ENCODE measurements around the gene WDR88.

The WDR88 gene, protein sequence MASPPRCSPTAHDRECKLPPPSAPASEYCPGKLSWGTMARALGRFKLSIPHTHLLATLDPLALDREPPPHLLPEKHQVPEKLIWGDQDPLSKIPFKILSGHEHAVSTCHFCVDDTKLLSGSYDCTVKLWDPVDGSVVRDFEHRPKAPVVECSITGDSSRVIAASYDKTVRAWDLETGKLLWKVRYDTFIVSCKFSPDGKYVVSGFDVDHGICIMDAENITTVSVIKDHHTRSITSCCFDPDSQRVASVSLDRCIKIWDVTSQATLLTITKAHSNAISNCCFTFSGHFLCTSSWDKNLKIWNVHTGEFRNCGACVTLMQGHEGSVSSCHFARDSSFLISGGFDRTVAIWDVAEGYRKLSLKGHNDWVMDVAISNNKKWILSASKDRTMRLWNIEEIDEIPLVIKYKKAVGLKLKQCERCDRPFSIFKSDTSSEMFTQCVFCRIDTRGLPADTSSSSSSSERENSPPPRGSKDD

DNA sequence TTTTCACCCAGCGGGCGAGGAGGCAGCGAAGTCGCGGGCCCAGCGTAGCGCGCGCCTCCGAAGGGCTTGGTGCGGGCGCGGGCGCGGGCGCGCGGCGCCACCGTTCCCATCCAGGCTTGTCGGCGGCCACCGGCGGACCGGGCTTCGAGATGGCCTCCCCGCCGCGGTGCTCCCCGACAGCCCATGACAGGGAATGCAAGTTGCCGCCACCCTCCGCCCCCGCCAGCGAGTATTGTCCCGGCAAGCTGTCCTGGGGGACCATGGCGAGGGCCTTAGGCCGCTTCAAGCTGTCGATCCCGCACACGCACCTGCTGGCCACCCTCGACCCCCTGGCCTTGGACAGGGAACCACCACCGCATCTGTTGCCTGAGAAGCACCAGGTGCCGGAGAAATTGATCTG, at the start of gene WDR88:
TSS of gene WDR88 (plus strand) at position 94 of the 400 bp plus-strand sequence. CDS start at position 150, 56 bp downstream.
- no peak for DNase-seq (ENCODE audit: low read depth in 1 of 2, low spot score in 1 of 2)

DNA sequence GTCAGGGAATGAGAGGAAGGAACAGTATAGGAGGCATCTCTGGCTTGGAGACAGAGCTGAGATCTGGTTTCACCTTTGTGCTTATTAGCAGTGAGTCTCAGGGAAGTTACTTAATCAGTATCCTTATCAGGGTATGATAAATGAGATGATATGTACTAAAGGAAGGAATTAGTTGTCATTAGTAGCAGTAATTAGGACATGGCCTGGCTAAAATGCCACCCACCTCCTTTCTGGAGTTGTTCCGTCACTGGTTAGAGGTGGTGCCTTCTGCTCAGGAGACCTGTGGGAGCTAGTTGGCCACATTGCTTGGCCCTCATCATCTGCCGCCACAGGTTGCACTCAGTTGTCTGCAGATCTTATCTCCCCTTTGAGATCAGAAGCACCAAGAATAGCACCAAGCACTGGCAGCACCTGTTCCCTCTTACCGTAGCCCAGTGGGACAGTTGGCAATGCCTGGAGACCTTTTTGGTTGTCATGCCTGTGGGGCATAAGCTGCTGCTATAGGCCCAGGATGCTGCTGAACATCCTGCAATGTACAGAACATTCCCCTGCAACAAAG, 46.3 kb upstream of the WDR88 start:
- no peak for DNase-seq (ENCODE audit: low read depth in 1 of 2, low spot score in 1 of 2)

DNA sequence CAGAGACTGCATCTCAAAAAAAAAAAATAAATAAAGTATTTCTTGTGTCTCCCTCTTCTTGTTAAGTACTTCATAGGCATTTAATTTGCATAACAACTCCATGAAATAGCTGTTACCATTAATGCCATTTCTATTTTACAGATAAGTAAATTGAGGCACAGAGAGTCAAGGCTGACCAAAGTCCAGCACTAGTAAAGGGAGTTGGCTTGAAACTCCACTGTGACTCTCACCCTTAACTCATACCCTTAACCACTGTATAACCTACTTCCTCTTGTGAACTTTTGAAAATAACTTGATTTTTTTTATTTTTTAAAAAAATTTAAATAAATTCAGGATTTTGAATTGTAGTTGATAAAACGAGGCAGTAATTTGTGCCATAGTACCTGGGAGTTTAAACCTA, 45.0 kb upstream of the WDR88 start:
- DNase-seq (ENCODE audit: low read depth in 1 of 2, low spot score in 1 of 2): no peak

DNA sequence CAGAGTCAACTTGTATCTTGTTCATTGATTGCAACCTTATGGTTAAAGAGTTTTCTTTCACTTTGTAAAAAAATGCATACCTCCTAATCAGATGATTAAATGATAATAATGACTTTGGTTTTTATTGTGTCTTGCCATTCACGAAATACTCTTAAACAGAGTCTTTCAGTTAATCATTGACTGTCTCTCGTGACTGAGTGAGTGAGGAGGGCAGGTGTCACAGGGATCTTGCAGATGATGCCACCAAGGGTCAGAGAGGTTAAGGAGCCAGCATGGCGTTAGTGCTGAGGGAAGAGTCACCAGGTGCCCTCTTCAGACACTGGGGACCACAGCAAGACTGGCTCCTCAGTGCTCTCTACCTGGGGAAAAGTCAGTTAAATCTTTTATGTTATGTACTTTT, 42.9 kb upstream of the WDR88 start:
- no peak for DNase-seq (ENCODE audit: low read depth in 1 of 2, low spot score in 1 of 2)

DNA sequence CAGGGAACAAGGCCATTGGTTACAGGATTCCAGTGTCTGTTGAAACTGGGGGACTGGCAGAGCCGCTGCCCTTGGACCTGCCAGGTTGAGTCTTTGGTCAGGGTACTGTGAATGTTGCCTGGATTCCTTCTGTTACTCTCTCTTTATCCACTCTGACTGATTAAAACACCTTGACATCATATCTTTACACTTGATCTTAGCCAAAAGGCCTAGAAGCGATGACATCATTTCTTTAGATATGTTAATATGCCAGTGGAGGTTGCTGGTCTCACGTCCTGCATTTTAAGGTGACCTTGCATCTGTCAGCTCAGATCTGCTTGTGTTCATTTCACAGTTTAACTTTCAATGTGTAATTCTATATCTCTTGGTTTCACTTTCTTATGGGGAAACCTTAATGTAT, 41.7 kb upstream of the WDR88 start:
- no peak for DNase-seq (ENCODE audit: low read depth in 1 of 2, low spot score in 1 of 2)

DNA sequence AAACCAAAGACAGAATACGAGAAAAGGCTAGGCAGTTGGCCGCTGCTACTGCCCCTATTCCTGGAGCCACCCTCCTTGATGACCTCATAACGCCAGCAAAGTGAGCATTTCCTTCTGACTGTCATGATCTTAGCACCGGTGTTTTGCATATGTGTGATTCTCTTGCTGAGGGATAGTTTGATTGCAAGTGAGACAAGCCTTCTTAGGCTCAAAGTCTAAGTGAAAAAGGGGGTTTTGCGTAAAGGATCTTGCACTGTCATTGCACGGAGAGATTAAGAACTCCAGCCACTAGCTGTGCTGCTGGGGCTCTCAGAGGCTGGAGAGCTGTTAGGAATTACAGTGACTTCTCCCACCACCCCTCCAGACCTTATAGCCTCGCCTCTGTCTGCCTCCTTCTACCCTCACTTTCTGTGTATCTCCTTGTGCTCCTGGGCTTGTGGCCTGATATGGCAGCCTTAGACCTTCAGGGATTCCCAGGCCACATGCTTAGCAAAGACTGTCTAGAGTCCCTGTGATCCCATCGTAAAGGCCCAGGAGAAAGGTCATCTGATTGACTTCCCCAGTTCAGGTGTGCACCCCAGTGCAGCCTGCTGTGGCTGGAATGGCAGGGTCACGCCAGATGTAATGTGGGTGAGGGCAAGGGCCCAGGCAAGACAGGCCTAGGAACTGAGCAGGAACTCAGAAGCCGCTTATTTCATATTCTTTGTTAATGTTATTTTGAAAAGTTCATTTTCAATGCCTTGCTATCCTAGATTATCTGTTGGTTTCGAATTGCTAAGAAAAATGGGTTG, 38.3 kb upstream of the WDR88 start:
- no peak for DNase-seq (ENCODE audit: low read depth in 1 of 2, low spot score in 1 of 2)

DNA sequence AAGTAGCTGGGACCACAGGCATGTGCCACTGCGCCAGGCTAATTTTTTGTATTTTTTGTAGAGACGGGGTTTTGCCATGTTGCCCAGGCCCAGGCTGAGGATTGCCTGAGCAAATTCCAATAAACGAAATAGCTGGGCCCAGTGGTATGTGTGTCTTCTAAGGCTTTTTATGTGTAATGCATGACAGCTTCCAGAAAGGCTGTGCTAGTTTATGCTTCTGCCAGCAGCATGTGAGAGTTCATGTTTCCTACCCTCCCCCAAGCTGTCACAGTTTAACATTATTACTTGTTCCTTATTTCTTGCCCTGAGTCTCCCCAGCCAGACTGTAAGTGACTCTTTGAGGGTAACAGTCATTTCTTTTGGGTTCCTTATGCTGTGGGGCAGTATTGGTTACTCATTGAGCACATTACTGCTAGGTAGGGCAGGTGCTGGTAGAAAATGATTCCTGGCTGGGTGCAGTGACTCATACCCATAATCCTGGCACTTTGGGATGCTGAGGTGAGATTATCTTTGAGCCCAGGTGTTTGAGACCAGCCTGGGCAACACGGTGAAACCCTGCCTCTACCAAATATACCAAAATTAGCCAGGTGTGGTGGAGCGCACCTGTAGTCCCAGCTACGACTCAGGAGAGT, 37.4 kb upstream of the WDR88 start:
- DNase-seq (ENCODE audit: low read depth in 1 of 2, low spot score in 1 of 2): no peak

DNA sequence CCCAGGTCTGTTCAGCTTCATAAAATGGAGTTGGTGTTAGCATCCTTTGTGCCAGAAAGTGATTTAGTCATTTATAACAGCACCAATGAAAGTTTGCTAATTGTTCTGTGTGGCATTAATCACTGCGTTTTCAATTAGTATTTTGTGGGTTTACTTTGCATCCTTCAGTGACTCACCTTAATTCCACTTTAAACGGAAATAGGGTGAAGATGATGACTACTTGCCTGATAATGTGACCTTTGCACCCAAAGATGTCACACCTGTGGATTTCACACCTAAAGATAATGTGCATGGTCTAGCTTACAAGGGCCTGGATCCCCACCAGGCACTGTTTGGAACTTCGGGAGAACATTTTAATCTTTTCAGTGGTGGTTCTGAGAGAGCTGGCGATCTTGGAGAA, 35.9 kb upstream of the WDR88 start:
- DNase-seq (ENCODE audit: low read depth in 1 of 2, low spot score in 1 of 2): no peak

DNA sequence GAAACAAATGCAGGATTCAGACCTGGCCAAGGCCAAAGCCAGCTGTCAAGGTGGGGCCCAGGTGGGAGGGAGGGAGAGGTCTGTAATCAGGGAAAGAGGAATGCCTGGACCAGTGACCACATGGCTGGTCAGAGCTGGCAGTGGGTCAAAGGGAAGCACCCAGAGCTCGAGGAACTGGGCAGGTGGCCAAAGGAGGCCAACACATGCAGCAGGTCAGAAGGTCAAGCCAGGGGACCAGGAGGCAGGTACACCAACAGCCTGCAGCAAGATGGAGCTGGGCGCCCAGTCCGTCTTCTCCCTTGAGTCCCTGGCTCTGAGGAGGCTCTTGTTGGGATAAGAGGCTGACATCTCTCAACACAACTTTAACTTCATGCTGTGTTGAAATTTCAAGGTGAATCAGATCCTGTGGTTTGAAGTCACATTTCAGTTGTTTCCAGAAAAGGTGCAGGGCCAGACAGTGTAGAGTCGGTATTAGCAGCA, 33.8 kb upstream of the WDR88 start:
- no peak for DNase-seq (ENCODE audit: low read depth in 1 of 2, low spot score in 1 of 2)

DNA sequence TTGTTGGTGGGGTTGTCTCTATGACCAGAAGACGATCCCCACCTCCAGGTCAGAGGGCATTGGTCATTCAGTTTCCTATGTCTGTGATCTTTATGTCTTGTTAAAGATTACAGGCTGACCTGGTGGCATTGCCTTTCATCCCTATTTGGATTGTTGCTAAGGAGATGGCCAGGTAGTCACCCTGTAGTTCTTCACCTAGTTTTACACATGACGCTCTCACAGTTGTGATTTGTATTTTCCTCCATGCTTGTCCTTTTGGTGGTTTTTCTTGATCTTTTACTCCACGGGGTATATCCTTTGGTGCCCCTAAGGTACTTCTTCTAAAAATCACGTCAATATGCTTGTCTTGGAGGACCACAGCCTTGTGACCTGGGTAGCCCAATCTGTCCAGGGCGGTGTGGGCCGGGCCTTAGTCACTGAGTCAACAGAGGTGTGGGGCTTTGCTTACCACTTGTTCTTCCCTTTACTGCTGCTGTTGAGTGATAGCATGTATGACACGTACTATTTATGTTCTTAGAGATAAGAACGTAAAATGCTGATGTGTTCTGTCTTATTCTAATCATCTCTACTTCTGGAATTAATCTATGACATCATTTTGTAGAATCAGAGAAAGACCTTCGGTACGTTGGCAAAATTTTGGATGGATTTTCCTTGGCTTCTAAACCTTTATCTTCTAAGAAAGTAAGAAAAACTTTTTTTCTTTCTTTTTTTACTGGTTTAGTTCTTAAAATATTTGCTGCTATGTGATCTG, 30.8 kb upstream of the WDR88 start:
- no peak for DNase-seq (ENCODE audit: low read depth in 1 of 2, low spot score in 1 of 2)

DNA sequence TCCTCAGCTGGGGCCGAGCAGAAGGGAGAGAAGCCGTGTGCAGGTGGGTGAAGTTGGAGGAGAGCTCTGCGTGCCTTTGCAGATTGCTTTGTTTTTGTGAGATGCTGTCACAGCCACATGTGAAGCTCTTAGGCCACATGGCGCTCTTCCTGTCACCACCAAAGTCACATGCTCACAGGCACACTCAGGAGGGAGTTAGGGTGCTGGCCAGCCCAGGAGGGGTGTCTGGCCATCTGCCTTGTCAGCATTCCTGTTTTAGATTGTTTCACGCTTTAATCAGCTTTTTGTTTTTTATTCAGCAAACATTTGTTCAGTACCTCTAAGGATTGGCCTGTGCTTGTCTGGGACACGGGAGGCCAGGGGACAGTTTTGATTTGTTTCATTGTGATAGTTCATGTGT, 29.0 kb upstream of the WDR88 start:
- no peak for DNase-seq (ENCODE audit: low read depth in 1 of 2, low spot score in 1 of 2)

DNA sequence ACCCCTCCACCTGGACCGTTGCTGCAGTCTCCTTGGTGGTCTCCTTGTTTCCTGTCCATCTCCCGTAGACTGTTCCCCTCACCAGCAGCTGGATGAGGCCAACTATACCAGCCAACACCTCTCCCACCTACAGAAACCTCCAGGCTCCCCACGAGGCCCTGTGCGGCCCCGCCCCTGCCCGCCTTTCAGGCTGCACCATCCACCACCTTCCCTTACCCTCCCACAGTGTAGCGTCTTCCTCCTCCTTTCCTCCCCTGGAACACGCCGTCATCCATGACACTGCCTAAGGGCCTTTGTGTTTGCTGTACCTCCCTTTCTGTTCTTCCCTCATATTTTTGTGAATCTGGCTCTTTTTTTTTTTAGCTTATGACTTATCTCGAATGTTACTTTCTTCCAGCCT, 23.8 kb upstream of the WDR88 start:
- DNase-seq (ENCODE audit: low read depth in 1 of 2, low spot score in 1 of 2): no peak

DNA sequence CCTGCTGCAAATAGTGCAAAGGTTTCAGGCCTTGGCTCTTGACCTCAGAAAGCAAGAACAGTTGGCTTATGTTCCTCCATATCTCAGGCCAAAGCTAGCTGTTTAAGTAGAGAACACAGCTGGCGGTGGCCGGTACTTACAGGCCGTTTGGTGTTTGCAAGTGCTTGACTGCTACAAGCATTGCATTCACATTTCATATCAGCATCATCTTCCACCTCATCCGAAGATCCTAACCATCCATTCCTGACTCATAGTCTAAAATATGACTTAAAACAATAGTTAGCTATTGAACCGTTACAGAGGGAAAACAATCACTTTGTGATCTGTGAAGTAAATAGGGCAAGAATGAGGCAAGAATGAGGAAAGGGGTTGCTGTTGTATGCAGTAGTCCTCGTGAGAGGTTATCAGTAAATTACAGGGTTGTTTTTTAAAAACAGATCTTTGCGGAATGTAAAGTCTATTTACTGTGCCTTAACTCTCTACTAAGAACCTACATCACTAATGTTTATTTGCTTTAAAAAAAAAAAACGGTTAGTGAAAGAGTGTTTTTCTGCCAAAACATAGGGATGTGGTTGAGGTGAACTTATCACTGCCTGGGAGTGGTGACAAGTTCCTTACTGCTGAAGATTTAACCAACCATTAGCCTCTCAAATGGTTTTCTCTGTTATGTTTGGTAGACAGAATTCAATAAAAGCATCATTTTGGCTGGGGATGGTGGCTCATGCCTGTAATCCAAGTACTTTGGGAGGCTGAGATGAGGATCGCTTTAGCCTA, 21.6 kb upstream of the WDR88 start:
- no peak for DNase-seq (ENCODE audit: low read depth in 1 of 2, low spot score in 1 of 2)

DNA sequence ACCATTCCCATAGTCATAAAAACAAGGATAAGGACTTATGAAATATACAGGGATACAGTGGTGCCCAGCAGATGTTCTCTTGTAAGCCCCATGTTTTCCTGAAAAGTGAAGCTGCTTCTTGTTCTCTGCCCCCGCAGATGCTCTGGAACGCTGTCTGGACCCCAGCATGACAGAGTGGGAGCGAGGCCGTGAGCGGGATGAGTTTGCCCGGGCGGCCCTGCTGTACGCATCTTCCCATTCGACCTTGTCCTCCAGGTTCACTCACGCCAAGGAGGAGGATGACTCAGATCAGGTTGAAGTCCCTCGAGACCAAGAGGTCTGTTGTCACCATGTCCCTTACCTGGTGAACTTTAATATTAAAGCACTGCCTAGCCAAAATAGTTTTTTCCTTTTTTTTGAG, 20.3 kb upstream of the WDR88 start:
- DNase-seq (ENCODE audit: low read depth in 1 of 2, low spot score in 1 of 2): no peak

DNA sequence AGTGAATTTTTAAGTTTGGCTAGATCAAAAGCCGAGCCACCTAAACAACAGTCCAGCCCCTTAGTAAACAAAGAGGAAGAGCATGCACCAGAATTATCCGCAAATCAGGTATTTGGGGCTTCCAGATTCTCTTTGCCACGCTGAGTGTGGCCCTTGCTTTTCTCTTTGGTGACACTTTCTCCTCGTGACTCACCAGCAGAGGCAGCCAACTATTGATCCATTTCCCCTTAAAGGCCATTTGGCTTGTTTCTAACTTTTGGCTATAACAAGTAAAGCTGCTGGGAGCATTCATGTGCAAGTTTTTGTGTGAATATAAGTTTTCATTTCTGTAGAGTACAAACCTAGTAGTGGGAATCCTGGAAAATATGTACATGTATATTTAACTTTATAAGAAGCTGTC, 17.6 kb upstream of the WDR88 start:
- no peak for DNase-seq (ENCODE audit: low read depth in 1 of 2, low spot score in 1 of 2)

DNA sequence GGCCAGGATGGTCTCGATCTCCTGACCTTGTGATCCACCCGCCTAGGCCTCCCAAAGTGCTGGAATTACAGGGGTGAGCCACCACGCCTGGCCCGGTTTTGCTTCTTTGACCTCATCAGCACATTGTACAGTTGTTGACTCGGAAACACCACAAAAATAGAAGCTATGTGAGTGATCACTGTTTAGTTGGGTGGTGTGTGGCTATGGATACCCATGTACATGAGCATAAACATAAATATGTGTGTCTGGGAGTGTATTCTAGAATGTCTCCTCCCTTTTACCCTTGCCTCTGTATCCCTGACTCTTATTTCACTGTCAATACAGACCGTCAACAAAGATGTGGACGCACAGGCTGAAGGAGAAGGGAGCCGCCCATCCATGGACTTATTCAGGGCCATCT, 14.4 kb upstream of the WDR88 start:
- DNase-seq (ENCODE audit: low read depth in 1 of 2, low spot score in 1 of 2): no peak

DNA sequence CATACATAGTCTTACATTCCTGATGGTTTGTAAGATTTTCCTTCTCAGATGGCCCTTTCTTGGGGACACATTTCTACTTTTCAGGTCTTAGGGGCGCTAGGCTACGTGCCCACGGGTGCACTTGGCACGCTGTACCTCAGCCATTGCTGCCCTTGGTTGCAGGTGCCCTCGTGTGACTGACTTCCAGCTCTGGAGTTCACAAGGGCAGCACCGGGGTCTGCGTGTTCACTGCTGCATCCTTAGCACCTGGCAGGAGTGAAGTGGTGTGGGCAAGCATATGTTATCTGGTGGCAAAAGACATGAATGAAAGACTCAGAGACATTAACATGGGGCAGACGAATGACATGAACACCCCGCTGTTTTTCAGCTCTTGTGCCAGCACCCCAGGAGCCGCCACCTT, 13.3 kb upstream of the WDR88 start:
- no peak for DNase-seq (ENCODE audit: low read depth in 1 of 2, low spot score in 1 of 2)

DNA sequence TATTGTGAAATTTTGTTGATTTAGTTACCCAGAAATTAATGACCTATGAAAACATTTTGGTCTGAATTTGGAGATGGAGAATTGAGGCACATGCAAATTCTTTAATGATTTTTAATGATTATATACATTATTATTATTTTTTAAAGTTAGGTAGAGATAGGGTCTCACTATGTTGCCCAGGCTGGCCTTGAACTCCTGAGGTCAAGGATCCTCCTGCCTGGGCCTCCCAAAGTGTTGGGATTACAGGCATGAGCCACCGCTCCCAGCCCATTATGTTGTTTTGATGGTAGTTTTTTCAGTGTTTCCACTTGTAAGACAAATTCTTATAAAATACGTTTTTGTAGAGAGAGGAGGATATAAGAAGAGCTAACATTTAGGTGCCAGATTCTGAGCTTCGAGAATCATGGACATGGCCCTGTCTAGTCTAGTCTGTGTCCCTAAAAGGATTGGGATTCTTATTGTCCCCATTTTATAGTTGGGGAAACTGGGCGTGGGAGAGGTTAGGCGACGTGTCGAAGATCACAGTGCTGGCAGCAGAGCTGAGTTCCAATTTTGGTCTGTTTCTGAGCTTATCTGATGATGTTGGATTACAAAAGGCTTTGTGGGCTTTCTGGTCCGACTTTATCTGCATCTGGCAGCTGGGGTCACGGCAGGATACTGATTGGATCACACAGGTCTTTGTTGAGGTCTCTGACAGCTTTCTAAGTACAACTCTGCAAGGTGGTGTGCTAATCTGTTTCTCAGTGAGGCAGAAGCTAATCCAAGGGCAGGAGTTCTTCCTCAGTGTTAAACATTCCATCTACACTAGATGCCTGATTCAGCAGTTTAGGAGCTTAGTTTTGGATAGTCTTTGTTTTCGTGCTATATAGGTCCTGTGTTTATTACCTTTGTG, 7.5 kb upstream of the WDR88 start:
- DNase-seq (ENCODE audit: low read depth in 1 of 2, low spot score in 1 of 2): no peak

DNA sequence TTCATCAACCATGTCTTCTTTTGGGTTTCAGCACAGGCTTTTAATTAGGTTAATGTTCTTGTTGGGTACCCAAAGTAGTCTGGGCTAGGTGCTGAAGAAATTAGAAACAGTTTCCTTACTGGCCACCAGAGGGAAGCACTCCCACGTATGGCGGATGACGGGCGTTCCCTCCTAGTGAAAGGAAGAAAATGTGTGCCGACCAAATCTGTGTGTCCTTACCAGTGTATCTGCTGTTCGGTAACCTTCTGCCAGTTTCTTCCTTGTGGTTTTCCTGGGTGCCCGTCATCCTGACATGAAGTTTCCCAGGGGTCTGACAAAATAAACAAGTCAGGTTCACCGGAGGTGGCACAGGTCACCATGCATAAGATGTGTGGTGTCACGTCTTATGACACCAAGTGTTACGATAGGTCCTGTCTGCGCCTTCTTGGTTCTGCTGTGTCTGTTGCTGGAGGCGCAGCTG, 6.0 kb upstream of the WDR88 start:
- DNase-seq (ENCODE audit: low read depth in 1 of 2, low spot score in 1 of 2): peak; percentile 14 to 18

Measured in stimulated activated CD4-positive, alpha-beta T cell treated with anti-CD3 and anti-CD28 coated beads, Interleukin-15, amount 100 ng/mL, for 1 hour (primary cell).